ENCODE results near the gene SPATS1.

Gene SPATS1

GRCh38 chr6:44356487-44356886 is 14.0 kb downstream of the SPATS1 start:
- no peak for DNase-seq (ENCODE audit: low spot score)
- Histone ChIP-seq H3K27me3 (ENCODE audit: insufficient read depth, poor library complexity, severe bottlenecking) (no peaks in the 10 kb centered on the region), H3K4me1 (ENCODE audit: insufficient read depth, poor library complexity, severe bottlenecking) (no peaks in the 10 kb centered on the region), H3K27ac (ENCODE audit: poor library complexity, severe bottlenecking) (no peak overlapping the region), H3K9me3 (ENCODE audit: severe bottlenecking) (no peaks in the 10 kb centered on the region), H3K4me3 (ENCODE audit: severe bottlenecking) (no peak overlapping the region), H3K36me3 (ENCODE audit: low read depth) (no peaks in the 10 kb centered on the region)
- no peak for TF ChIP-seq CTCF (IDR thresholded peaks at IDR 0.05; ENCODE audit: poor library complexity, severe bottlenecking)
- ATAC-seq (ENCODE audit: low read depth) = no peak

GRCh38 chr6:44359973-44360372 is 17.5 kb downstream of the SPATS1 start:
- H3K4me1 ChIP-seq (ENCODE audit: insufficient read depth, poor library complexity, severe bottlenecking) = no peaks in the 10 kb centered on the region
- ATAC-seq (ENCODE audit: low read depth) (no peak), DNase-seq (ENCODE audit: low spot score) (no peak)
- no peak for TF ChIP-seq CTCF (IDR thresholded peaks at IDR 0.05; ENCODE audit: poor library complexity, severe bottlenecking)
- H3K36me3 ChIP-seq (ENCODE audit: low read depth) = no peaks in the 10 kb centered on the region
- H3K4me3 ChIP-seq (ENCODE audit: severe bottlenecking) = no peak overlapping the region
- no peaks in the 10 kb centered on the region for H3K27me3 ChIP-seq (ENCODE audit: insufficient read depth, poor library complexity, severe bottlenecking)
- no peaks in the 10 kb centered on the region for H3K9me3 ChIP-seq (ENCODE audit: severe bottlenecking)
- no peak overlapping the region for H3K27ac ChIP-seq (ENCODE audit: poor library complexity, severe bottlenecking)

- ATAC-seq (ENCODE audit: low read depth) = no peak
- Histone ChIP-seq H3K27ac (ENCODE audit: poor library complexity, severe bottlenecking) (no peak overlapping the region), H3K4me3 (ENCODE audit: severe bottlenecking) (no peak overlapping the region), H3K9me3 (ENCODE audit: severe bottlenecking) (no peaks in the 10 kb centered on the region), H3K27me3 (ENCODE audit: insufficient read depth, poor library complexity, severe bottlenecking) (no peaks in the 10 kb centered on the region), H3K36me3 (ENCODE audit: low read depth) (no peaks in the 10 kb centered on the region), H3K4me1 (ENCODE audit: insufficient read depth, poor library complexity, severe bottlenecking) (no peaks in the 10 kb centered on the region)
- no peak for DNase-seq (ENCODE audit: low spot score)
- TF ChIP-seq CTCF (IDR thresholded peaks at IDR 0.05; ENCODE audit: poor library complexity, severe bottlenecking) = no peak
Observed at GRCh38 chr6:44361947-44362346, 19.5 kb downstream of the SPATS1 start.

GRCh38 chr6:44363377-44363926 is 21.0 kb downstream of the SPATS1 start:
- Histone ChIP-seq H3K36me3 (ENCODE audit: low read depth) (no peaks in the 10 kb centered on the region), H3K9me3 (ENCODE audit: severe bottlenecking) (no peaks in the 10 kb centered on the region), H3K4me1 (ENCODE audit: insufficient read depth, poor library complexity, severe bottlenecking) (no peaks in the 10 kb centered on the region), H3K27me3 (ENCODE audit: insufficient read depth, poor library complexity, severe bottlenecking) (no peaks in the 10 kb centered on the region), H3K27ac (ENCODE audit: poor library complexity, severe bottlenecking) (no peak overlapping the region), H3K4me3 (ENCODE audit: severe bottlenecking) (no peak overlapping the region)
- no peak for TF ChIP-seq CTCF (IDR thresholded peaks at IDR 0.05; ENCODE audit: poor library complexity, severe bottlenecking)
- ATAC-seq (ENCODE audit: low read depth) = no peak
- DNase-seq (ENCODE audit: low spot score) = no peak

GRCh38 chr6:44366781-44367180 is 24.3 kb downstream of the SPATS1 start:
- ATAC-seq (ENCODE audit: low read depth) = no peak
- TF ChIP-seq CTCF (IDR thresholded peaks at IDR 0.05; ENCODE audit: poor library complexity, severe bottlenecking) = no peak

More at GRCh38 chr6:44366781-44367180, 24.3 kb downstream of the SPATS1 start:
- no peaks in the 10 kb centered on the region for H3K36me3 ChIP-seq (ENCODE audit: low read depth)
- H3K27ac ChIP-seq (ENCODE audit: poor library complexity, severe bottlenecking) = no peak overlapping the region
- no peak overlapping the region for H3K4me3 ChIP-seq (ENCODE audit: severe bottlenecking)
- no peak for DNase-seq (ENCODE audit: low spot score)
- no peaks in the 10 kb centered on the region for H3K4me1 ChIP-seq (ENCODE audit: insufficient read depth, poor library complexity, severe bottlenecking)
- no peaks in the 10 kb centered on the region for H3K9me3 ChIP-seq (ENCODE audit: severe bottlenecking)
- no peaks in the 10 kb centered on the region for H3K27me3 ChIP-seq (ENCODE audit: insufficient read depth, poor library complexity, severe bottlenecking)

All from RWPE2 (cell line).